ENCODE results near the gene SACM1L.

The SACM1L gene

GRCh38 chr3:45793482-45794176, 104.4 kb downstream of the SACM1L start:
- DNase-seq: no peak

DNA sequence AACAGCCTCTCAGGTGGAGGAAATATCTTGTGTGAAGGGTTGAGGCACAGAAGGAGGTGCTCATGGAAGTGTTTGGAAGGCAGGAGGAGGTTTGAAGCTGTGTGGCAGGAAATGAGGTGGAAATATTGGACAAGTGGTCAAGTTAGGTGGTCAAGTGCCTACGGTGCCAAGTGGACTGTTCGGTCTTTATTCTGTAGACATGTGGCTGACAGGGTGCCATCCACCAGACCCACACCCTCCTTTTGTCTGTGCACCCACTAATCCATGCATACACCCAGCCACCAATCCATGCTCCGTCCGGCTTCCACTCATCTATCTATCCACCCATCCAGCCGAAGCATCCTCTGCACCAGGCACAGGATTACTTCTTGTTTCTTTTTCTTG, 105.0 kb downstream of the SACM1L start:
- DNase-seq: no peak

DNA sequence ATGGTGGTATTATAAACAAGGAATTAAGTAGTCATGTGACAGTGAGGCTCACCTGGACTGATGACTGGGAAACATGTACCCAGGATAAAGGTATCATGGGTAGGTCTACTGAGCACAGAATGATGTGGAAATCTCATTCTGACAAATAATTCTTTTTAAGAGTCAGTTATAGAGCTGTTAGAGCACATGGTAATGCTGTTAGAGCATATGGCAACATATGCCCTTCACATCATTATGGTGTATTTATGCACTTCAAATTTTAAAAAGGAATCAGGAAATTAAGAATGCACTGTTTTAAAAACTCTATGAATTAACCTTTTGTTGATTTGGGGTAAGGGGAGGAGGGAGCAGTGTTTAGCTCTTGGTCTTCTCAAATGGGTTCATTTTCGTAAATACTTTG, 105.5 kb downstream of the SACM1L start:
- no peak for DNase-seq
